Testis (tissue), 3 donors: ENCODE data around the gene YWHAH. TPM values are rescaled to one million over a fixed set of nuclear protein-coding genes. Genes with fewer than 3 reads are reported as not detected.

Source experiments
- DNase-seq: peaks from one replicate; pipeline ENCODE4 v3.0.0-alpha.2; 2019
- H3K27ac ChIP-seq, 2 donors: fragments of 200-600 bp; sonication (generic); one replicate each; pipeline ENCODE4 v1.5.1; 2019
- H3K27me3 ChIP-seq: fragments of 200-600 bp; sonication (generic); one replicate; pipeline ENCODE4 v1.5.1; 2019
- H3K36me3 ChIP-seq: fragments of 200-600 bp; sonication (generic); one replicate; pipeline ENCODE4 v1.5.1; 2017; ENCODE audit warnings: low read depth; ENCODE audit errors: missing control alignments
- H3K4me1 ChIP-seq: fragments of 200-600 bp; sonication (generic); one replicate; pipeline ENCODE4 v1.5.1; 2019
- H3K4me3 ChIP-seq, 2 donors: fragments of 200-600 bp; sonication (generic); one replicate each; pipeline ENCODE4 v1.5.1; 2017 to 2019
- H3K9me3 ChIP-seq: fragments of 200-600 bp; sonication (generic); one replicate; pipeline ENCODE4 v1.5.1; 2017
- CTCF ChIP-seq, 3 experiments: fragments of 450-650 bp in 2 of 3; fragments of 200-600 bp in 1 of 3; sonication (generic) in 1 of 3; IDR thresholded peaks; one replicate each; pipeline ENCODE4 v1.5.1; 2016 to 2019; ENCODE audit warnings: antibody characterized with exemption in 3 of 3, mild to moderate bottlenecking in 2 of 3, moderate library complexity in 1 of 3
- POLR2A ChIP-seq: fragments of 450-650 bp; IDR thresholded peaks from one replicate; pipeline ENCODE4 v1.6.1; 2017; ENCODE audit warnings: antibody characterized with exemption, mild to moderate bottlenecking, moderate library complexity
- WGBS, 2 donors: methylation state at CpG; one replicate each; pipeline ENCODE4 v1.1.5; 2018; 5-methylcytosine and 5-hydroxymethylcytosine counted together
- intact Hi-C: fragments of 100-400 bp; cut with DNase I; formaldehyde crosslinking; loops from one replicate; pipeline ENCODE4 v1.15.1; 2023; ENCODE audit warnings: low total_unique reads
- polyA plus RNA-seq: library from polyadenylated mRNA; stranded (reverse); fragments of 350-450 nt; fragmentation: Illumina TruSeq; extraction: RNeasy Lipid Tissue Mini Kit (QIAGEN cat#74804); gene quantifications from one replicate; pipeline ENCODE4 v1.2.3, GENCODE V29; 2014; ENCODE audit warnings: low read depth, low replicate concordance; ENCODE audit not compliant: insufficient read depth
- small RNA-seq, 2 donors: library from RNA; depleted of rRNA; stranded (forward); fragments of <200 nt; gene quantifications; one replicate each; pipeline ENCODE3, GENCODE V24; 2016
- total RNA-seq, 2 donors: library from RNA; depleted of rRNA; stranded (reverse); fragments of >200 nt; gene quantifications; one replicate each; pipeline ENCODE4 v1.2.3, GENCODE V29; 2016

Gene YWHAH
- total and polyA plus RNA-seq, 3 donors from 2014 or later = 27.2 to 48.9 (median 47.6) TPM

- intact Hi-C loops = no loop called here
- no peak for TF ChIP-seq CTCF (IDR thresholded peaks at IDR 0.05)
- no peak for TF ChIP-seq POLR2A
- Histone ChIP-seq H3K27me3 (no peaks in the 10 kb centered on the region), H3K4me3 (no peak overlapping the region), H3K36me3 (no peaks in the 10 kb centered on the region), H3K27ac (no peak overlapping the region), H3K4me1 (no peaks in the 10 kb centered on the region), H3K9me3 (no peaks in the 10 kb centered on the region)
- no peak for DNase-seq
- WGBS, 2 donors = 50 to 66% methylated on average over 3 of the region's 3 CpGs
These were observed 51.5 kb downstream of the YWHAH start for GRCh38 chr22:31995807-31996206.

- no peaks in the 10 kb centered on the region for H3K36me3 ChIP-seq
- no peaks in the 10 kb centered on the region for H3K27me3 ChIP-seq
- DNase-seq = no peak
- H3K4me1 ChIP-seq = no peaks in the 10 kb centered on the region
- H3K27ac ChIP-seq = no peak overlapping the region
- H3K4me3 ChIP-seq = no peak overlapping the region
- WGBS, 2 donors = 84 to 86% methylated on average over 3 of the region's 3 CpGs
- no peaks in the 10 kb centered on the region for H3K9me3 ChIP-seq
- no peak for TF ChIP-seq CTCF (IDR thresholded peaks at IDR 0.05)
- no peak for TF ChIP-seq POLR2A
- intact Hi-C loops = no loop called here
These were observed 54.5 kb downstream of the YWHAH start for GRCh38 chr22:31998784-31999385.

GRCh38 chr22:32000181-32000580, 55.8 kb downstream of the YWHAH start:
- H3K9me3 ChIP-seq = no peaks in the 10 kb centered on the region

GRCh38 chr22:32005453-32005852, 61.1 kb downstream of the YWHAH start:
- H3K36me3 ChIP-seq = no peaks in the 10 kb centered on the region
- 74 to 86% methylated on average over 1 of the region's 1 CpG for WGBS, 2 donors
- no peaks in the 10 kb centered on the region for H3K9me3 ChIP-seq
- no peak for TF ChIP-seq CTCF (IDR thresholded peaks at IDR 0.05)
- TF ChIP-seq POLR2A = no peak
- intact Hi-C loops = no loop called here
- DNase-seq = no peak
- no peak overlapping the region for H3K27ac ChIP-seq
- no peaks in the 10 kb centered on the region for H3K4me1 ChIP-seq
- no peak overlapping the region for H3K4me3 ChIP-seq
- no peaks in the 10 kb centered on the region for H3K27me3 ChIP-seq

More at GRCh38 chr22:32000181-32000580, 55.8 kb downstream of the YWHAH start:
- 62 to 78% methylated on average over 1 of the region's 1 CpG for WGBS, 2 donors
- H3K36me3 ChIP-seq = no peaks in the 10 kb centered on the region
- H3K27ac ChIP-seq = no peak overlapping the region
- no peak overlapping the region for H3K4me3 ChIP-seq
- no peaks in the 10 kb centered on the region for H3K4me1 ChIP-seq
- intact Hi-C loops = no loop called here
- no peaks in the 10 kb centered on the region for H3K27me3 ChIP-seq
- DNase-seq = no peak
- no peak for TF ChIP-seq CTCF (IDR thresholded peaks at IDR 0.05)
- TF ChIP-seq POLR2A = no peak

Small RNA genes within 50 kb of the gene (small RNA-seq; reads per million reads assigned to genes)
- gene RN7SL305P = 0 to 0.19 reads per million in 2 donors

Other genes with a start within 250 kb of the YWHAH start
- gene PRR14L, start 194.4 kb upstream of the YWHAH start, total RNA-seq = 10 to 100 TPM; 52.3 to 57.0 TPM
- gene PRR14L, start 194.4 kb upstream of the YWHAH start, polyA plus RNA-seq = 15.9 TPM
- gene DEPDC5, start 190.5 kb upstream of the YWHAH start, total RNA-seq = 10 to 100 TPM; 57.8 to 70.6 TPM
- 22.1 TPM for gene DEPDC5, start 190.5 kb upstream of the YWHAH start, polyA plus RNA-seq
- gene SLC5A1, start 98.7 kb downstream of the YWHAH start, total RNA-seq = 1 to 10 TPM; 4.0 to 4.8 TPM
- gene SLC5A1, start 98.7 kb downstream of the YWHAH start, polyA plus RNA-seq = 3.5 TPM
- gene C22orf42, start 214.8 kb downstream of the YWHAH start, total RNA-seq = 10 to 100 TPM in 1 of 2 donors, 1 to 10 TPM in 1; 4.0 to 15.6 TPM
- 13.3 TPM for gene C22orf42, start 214.8 kb downstream of the YWHAH start, polyA plus RNA-seq